ENCODE results near the gene ORAI2.

DNA sequence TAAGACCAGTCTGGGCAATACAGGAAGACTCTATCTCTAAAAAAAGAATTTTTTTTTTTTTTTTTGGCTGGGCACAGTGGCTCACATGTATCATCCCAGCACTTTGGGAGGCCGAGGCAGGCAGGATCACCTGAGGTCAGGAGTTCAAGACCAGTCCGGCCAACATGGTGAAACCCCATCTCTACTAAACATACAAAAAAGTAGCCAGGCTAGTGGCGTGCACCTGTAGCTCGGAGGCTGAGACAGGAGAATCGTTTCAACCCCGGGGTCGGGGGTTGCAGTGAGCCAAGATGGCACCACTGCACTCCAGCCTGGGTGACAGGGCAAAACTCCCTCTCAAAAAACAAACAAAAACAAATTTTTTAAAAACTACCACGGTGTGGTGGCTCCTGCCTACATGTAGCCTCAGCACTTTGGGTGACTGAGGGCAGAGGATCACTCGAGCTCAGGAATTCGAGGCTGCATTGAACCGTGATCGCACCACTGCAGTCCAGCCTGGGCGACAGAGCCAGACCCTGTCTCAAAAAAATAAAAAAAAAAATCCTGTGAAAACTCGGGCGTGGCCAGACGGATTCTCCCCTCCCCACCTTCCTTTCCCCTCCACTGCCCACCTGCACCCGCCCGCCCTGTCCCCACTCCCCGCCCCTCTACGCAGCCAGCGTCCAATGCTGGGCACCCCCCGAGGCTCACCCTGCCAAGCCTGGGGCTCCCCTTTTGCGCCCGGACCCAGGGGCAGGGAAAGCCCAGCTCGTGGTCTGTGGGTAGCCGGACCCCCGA, 745 bp upstream of the ORAI2 start:
- no peak for TF ChIP-seq TCF7L2 (IDR thresholded peaks at IDR 0.05; ENCODE audit: low read depth, low read length)
- TF ChIP-seq, protein P1, sequence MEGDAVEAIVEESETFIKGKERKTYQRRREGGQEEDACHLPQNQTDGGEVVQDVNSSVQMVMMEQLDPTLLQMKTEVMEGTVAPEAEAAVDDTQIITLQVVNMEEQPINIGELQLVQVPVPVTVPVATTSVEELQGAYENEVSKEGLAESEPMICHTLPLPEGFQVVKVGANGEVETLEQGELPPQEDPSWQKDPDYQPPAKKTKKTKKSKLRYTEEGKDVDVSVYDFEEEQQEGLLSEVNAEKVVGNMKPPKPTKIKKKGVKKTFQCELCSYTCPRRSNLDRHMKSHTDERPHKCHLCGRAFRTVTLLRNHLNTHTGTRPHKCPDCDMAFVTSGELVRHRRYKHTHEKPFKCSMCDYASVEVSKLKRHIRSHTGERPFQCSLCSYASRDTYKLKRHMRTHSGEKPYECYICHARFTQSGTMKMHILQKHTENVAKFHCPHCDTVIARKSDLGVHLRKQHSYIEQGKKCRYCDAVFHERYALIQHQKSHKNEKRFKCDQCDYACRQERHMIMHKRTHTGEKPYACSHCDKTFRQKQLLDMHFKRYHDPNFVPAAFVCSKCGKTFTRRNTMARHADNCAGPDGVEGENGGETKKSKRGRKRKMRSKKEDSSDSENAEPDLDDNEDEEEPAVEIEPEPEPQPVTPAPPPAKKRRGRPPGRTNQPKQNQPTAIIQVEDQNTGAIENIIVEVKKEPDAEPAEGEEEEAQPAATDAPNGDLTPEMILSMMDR (IDR thresholded peaks at IDR 0.05) = no peak
- TF ChIP-seq, protein P2, sequence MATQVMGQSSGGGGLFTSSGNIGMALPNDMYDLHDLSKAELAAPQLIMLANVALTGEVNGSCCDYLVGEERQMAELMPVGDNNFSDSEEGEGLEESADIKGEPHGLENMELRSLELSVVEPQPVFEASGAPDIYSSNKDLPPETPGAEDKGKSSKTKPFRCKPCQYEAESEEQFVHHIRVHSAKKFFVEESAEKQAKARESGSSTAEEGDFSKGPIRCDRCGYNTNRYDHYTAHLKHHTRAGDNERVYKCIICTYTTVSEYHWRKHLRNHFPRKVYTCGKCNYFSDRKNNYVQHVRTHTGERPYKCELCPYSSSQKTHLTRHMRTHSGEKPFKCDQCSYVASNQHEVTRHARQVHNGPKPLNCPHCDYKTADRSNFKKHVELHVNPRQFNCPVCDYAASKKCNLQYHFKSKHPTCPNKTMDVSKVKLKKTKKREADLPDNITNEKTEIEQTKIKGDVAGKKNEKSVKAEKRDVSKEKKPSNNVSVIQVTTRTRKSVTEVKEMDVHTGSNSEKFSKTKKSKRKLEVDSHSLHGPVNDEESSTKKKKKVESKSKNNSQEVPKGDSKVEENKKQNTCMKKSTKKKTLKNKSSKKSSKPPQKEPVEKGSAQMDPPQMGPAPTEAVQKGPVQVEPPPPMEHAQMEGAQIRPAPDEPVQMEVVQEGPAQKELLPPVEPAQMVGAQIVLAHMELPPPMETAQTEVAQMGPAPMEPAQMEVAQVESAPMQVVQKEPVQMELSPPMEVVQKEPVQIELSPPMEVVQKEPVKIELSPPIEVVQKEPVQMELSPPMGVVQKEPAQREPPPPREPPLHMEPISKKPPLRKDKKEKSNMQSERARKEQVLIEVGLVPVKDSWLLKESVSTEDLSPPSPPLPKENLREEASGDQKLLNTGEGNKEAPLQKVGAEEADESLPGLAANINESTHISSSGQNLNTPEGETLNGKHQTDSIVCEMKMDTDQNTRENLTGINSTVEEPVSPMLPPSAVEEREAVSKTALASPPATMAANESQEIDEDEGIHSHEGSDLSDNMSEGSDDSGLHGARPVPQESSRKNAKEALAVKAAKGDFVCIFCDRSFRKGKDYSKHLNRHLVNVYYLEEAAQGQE (IDR thresholded peaks at IDR 0.05; ENCODE audit: insufficient read depth in 1 of 2, low read depth in 2 of 2, low read length in 1 of 2) = no peak
